NCI-H1694 treated with DMSO at 0.1 percent for 48 hours (cell line): ENCODE results near the gene CHST11.

Experiments
- DNase-seq: peaks from one replicate; lab custom pipeline; 2025; lab: John Stamatoyannopoulos, UW

Gene CHST11

DNA sequence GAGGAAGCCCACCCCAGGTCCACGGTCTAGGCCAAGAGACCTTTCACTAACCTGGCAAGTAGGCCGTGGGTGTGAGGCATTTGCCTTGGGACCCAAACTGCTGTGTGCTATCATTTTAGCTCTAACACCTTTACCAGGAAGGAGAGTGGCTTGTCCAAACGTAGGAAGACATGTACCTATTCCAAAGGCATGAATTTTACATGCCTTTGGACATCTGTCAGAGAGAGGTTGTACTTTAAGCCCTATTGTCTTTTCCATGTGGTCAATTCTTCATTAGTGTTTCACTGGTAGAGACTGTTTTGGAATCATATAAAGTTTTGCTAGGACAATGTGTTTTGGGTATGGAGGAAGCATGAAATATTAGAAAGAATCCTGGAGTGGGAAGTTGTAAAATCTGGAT lies 352.5 kb downstream of the CHST11 start:
- DNase-seq: no peak

DNA sequence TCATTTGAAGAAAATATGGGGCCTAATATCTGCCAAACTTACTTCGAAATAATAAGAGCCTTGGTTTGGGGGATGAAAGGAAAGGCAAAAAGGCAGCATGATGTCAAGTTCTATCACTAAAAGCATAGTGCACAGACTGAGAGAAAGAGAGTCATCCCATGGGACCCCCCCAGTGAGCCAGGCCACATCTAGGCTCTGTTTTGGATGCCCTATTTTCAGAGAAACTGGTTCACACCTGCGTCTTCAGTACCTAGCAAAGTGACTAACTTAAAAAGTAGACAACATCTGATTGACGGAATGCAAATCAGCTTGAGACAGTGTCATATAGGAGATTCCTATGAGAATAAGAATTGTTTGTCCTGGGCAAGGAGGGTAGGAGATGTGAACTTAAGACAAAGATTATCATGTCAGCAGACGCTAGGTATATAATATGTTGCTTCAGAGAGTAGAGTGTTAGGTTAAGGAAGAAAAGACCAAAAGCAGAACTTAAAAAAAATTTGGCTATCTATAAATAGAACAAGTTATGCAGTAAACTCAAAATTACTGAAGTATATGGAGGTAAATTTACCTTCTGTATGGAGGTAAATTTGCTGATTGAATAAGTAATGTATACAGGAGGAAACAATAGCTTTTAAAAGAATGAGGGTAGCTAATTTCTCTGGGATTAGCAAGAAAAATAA lies 353.1 kb downstream of the CHST11 start:
- no peak for DNase-seq
